ENCODE results near the gene KIRREL2. TPM values are rescaled to one million over a fixed set of nuclear protein-coding genes. Genes with fewer than 3 reads are reported as not detected.
A peak's percentile ranks its signal among the peaks of the same experiment; 100 is the strongest.

Gene KIRREL2
- total and polyA plus RNA-seq, 4 donors = not detected

DNA sequence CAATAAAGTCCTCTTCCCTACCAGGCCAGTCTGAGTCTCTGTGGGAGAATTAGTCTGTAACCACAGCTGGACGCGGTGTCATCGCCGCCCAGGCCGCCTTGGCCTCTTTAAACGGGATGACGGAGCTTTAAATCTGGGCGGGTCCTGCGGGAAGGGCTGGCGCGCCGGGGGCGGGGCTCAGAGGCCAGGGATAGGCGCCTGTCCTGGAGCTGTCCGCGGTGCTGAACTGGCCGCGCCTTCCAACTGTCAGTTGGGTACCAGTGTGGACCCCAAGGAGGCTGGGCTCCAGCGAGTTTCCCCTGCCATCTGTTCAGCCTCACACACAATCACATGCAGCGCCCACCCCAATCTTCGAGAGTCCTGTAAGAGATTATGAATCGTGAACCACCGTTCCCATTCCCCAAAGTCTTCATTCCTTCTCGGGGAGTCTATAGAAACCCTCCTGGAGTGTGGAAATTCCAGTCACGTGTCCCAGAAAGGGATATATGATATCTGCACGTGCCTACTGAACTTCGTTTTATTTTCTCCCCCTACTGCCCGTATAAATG lies 23.1 kb downstream of the KIRREL2 start:
- Histone ChIP-seq H3K4me1 (ENCODE audit: control insufficient read depth in 4 of 4, insufficient read depth in 4 of 4, low read length in 3 of 4) (peaks cover 0 to 2% (median 0%) of the 10 kb centered on the region in 4 donors), H3K9ac (ENCODE audit: low read depth in 1 of 2, low read length in 2 of 2) (no peak overlapping the region), H3K4me3 (ENCODE audit: low read depth in 1 of 3, low read length in 3 of 3) (no peak overlapping the region), H3K36me3 (ENCODE audit: control insufficient read depth in 4 of 4, insufficient read depth in 3 of 4, low read depth in 1 of 4, low read length in 3 of 4) (no peaks in the 10 kb centered on the region), H3K27ac (ENCODE audit: low read depth in 1 of 2, low read length in 2 of 2) (no peak overlapping the region), H3K9me3 (ENCODE audit: control insufficient read depth in 4 of 4, low read length in 3 of 4) (no peaks in the 10 kb centered on the region), H3K27me3 (ENCODE audit: control insufficient read depth in 4 of 4, insufficient read depth in 4 of 4, low read length in 3 of 4) (no peaks in the 10 kb centered on the region)
- TF ChIP-seq, protein P1, sequence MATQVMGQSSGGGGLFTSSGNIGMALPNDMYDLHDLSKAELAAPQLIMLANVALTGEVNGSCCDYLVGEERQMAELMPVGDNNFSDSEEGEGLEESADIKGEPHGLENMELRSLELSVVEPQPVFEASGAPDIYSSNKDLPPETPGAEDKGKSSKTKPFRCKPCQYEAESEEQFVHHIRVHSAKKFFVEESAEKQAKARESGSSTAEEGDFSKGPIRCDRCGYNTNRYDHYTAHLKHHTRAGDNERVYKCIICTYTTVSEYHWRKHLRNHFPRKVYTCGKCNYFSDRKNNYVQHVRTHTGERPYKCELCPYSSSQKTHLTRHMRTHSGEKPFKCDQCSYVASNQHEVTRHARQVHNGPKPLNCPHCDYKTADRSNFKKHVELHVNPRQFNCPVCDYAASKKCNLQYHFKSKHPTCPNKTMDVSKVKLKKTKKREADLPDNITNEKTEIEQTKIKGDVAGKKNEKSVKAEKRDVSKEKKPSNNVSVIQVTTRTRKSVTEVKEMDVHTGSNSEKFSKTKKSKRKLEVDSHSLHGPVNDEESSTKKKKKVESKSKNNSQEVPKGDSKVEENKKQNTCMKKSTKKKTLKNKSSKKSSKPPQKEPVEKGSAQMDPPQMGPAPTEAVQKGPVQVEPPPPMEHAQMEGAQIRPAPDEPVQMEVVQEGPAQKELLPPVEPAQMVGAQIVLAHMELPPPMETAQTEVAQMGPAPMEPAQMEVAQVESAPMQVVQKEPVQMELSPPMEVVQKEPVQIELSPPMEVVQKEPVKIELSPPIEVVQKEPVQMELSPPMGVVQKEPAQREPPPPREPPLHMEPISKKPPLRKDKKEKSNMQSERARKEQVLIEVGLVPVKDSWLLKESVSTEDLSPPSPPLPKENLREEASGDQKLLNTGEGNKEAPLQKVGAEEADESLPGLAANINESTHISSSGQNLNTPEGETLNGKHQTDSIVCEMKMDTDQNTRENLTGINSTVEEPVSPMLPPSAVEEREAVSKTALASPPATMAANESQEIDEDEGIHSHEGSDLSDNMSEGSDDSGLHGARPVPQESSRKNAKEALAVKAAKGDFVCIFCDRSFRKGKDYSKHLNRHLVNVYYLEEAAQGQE (IDR thresholded peaks at IDR 0.05) = peak; percentile 100
- TF ChIP-seq, protein P2, sequence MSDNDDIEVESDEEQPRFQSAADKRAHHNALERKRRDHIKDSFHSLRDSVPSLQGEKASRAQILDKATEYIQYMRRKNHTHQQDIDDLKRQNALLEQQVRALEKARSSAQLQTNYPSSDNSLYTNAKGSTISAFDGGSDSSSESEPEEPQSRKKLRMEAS (IDR thresholded peaks at IDR 0.05) = no peak
- TF ChIP-seq RAD21 (IDR thresholded peaks at IDR 0.05) = peak in 1 of 2 donors; percentile 40
- WGBS = 4% methylated on average over 28 of the region's 28 CpGs
- DNase-seq (ENCODE audit: low spot score) = peak; percentile 84

DNA sequence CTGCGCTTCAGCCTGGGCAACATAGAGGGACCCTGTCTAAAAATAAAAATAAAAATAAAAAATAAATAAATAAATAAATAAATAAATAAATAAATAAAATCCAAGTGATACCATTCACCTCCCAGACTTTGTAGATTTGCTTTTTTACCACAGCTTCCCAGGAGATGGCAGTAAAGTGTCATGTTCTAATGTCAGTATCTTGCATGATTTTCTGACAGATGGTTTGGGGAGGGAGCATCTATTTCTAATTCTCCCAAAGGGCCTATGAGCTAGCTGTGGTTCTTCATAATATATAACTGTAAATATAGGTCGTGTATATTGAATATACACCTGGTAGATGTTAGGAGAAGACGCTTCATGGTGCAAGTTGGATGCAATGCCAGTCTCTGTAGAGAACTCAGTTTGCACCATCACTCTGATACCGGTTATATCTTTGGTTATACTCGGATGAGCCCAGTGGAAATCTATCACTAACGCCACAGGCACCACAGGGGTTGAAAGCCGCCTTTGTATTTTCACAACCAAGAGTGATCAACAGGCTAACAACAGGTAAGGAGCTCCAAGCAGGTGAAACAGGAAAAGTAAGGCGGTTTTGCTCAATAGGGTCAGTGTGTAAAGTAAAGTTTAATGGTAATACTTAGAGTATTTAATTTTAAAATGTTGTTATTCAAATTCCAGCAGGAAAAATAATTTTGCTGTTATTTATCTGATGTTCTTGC lies 25.6 kb downstream of the KIRREL2 start:
- no peak for DNase-seq (ENCODE audit: low spot score)
- Histone ChIP-seq H3K4me1 (ENCODE audit: control insufficient read depth in 4 of 4, insufficient read depth in 4 of 4, low read length in 3 of 4) (peaks cover 0 to 2% (median 0%) of the 10 kb centered on the region in 4 donors), H3K9ac (ENCODE audit: low read depth in 1 of 2, low read length in 2 of 2) (no peak overlapping the region), H3K9me3 (ENCODE audit: control insufficient read depth in 4 of 4, low read length in 3 of 4) (no peaks in the 10 kb centered on the region), H3K27me3 (ENCODE audit: control insufficient read depth in 4 of 4, insufficient read depth in 4 of 4, low read length in 3 of 4) (no peaks in the 10 kb centered on the region), H3K27ac (ENCODE audit: low read depth in 1 of 2, low read length in 2 of 2) (no peak overlapping the region), H3K4me3 (ENCODE audit: low read depth in 1 of 3, low read length in 3 of 3) (no peak overlapping the region), H3K36me3 (ENCODE audit: control insufficient read depth in 4 of 4, insufficient read depth in 3 of 4, low read depth in 1 of 4, low read length in 3 of 4) (no peaks in the 10 kb centered on the region)
- 24% methylated on average over 8 of the region's 8 CpGs for WGBS
- TF ChIP-seq, protein P1 (IDR thresholded peaks at IDR 0.05) = peak; percentile 88
- TF ChIP-seq, protein P3, sequence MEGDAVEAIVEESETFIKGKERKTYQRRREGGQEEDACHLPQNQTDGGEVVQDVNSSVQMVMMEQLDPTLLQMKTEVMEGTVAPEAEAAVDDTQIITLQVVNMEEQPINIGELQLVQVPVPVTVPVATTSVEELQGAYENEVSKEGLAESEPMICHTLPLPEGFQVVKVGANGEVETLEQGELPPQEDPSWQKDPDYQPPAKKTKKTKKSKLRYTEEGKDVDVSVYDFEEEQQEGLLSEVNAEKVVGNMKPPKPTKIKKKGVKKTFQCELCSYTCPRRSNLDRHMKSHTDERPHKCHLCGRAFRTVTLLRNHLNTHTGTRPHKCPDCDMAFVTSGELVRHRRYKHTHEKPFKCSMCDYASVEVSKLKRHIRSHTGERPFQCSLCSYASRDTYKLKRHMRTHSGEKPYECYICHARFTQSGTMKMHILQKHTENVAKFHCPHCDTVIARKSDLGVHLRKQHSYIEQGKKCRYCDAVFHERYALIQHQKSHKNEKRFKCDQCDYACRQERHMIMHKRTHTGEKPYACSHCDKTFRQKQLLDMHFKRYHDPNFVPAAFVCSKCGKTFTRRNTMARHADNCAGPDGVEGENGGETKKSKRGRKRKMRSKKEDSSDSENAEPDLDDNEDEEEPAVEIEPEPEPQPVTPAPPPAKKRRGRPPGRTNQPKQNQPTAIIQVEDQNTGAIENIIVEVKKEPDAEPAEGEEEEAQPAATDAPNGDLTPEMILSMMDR (IDR thresholded peaks at IDR 0.05; ENCODE audit: low read depth, low read length, missing input control) = peak; percentile 61
- TF ChIP-seq RAD21 (IDR thresholded peaks at IDR 0.05) = peak; percentile 88 to 89
- no peak for TF ChIP-seq FOXA1 (IDR thresholded peaks at IDR 0.05)
- TF ChIP-seq NR2F2 (IDR thresholded peaks at IDR 0.05) = no peak

Measured in liver (tissue), 9 donors.